ENCODE results near the gene CNN3. TPM values are rescaled to one million over a fixed set of nuclear protein-coding genes. Genes with fewer than 3 reads are reported as not detected.
A peak's percentile ranks its signal among the peaks of the same experiment; 100 is the strongest.

Gene CNN3
- total RNA-seq, 1 donor: 316 TPM

DNA sequence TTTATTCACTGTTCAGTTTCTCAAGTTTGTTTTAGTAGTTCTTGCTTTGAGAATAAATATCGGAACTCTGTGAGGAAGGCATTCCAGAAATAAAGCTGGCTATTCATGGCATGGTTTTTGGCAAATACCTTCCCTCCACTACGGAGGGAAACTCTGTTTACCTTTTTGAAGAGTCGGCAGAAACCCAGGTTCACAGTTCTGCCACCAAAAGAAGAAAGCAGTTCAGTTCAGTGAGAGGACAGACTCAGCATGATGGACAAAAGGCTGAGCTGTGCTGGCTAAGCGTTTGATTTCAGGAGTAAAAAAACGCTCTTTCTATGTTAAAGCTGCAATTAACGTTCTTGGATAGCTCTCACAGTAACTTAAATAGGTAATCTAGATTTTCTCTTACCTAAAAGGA, 42.4 kb downstream of the CNN3 start:
- H3K27me3 ChIP-seq (ENCODE audit: insufficient read depth, low read length): no peaks in the 10 kb centered on the region
- H3K27ac ChIP-seq (ENCODE audit: low read depth, low read length): peak overlapping the region; percentile 85
- peak overlapping the region; percentile 72 for H2AFZ ChIP-seq (ENCODE audit: low read length)
- DNase-seq (ENCODE audit: insufficient read length, low spot score, missing footprints): no peak
- no peaks in the 10 kb centered on the region for H3K9me3 ChIP-seq (ENCODE audit: low read depth, low read length)
- no peak overlapping the region for H3K4me3 ChIP-seq (ENCODE audit: insufficient read depth, low read length)
- no peaks in the 10 kb centered on the region for H3K79me2 ChIP-seq (ENCODE audit: insufficient read depth, low read length)
- peaks cover 16% of the 10 kb centered on the region for H3K4me1 ChIP-seq (ENCODE audit: insufficient read depth, low read length)
- no peaks in the 10 kb centered on the region for H4K20me1 ChIP-seq (ENCODE audit: insufficient read depth, low read length)
- H3K36me3 ChIP-seq (ENCODE audit: insufficient read depth, low read length): no peaks in the 10 kb centered on the region
- TF ChIP-seq, protein P1, sequence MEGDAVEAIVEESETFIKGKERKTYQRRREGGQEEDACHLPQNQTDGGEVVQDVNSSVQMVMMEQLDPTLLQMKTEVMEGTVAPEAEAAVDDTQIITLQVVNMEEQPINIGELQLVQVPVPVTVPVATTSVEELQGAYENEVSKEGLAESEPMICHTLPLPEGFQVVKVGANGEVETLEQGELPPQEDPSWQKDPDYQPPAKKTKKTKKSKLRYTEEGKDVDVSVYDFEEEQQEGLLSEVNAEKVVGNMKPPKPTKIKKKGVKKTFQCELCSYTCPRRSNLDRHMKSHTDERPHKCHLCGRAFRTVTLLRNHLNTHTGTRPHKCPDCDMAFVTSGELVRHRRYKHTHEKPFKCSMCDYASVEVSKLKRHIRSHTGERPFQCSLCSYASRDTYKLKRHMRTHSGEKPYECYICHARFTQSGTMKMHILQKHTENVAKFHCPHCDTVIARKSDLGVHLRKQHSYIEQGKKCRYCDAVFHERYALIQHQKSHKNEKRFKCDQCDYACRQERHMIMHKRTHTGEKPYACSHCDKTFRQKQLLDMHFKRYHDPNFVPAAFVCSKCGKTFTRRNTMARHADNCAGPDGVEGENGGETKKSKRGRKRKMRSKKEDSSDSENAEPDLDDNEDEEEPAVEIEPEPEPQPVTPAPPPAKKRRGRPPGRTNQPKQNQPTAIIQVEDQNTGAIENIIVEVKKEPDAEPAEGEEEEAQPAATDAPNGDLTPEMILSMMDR (IDR thresholded peaks at IDR 0.05; ENCODE audit: extremely low read depth, low read depth, low read length): no peak
- H3K4me2 ChIP-seq (ENCODE audit: insufficient read depth, low read length): peak overlapping the region; percentile 80

DNA sequence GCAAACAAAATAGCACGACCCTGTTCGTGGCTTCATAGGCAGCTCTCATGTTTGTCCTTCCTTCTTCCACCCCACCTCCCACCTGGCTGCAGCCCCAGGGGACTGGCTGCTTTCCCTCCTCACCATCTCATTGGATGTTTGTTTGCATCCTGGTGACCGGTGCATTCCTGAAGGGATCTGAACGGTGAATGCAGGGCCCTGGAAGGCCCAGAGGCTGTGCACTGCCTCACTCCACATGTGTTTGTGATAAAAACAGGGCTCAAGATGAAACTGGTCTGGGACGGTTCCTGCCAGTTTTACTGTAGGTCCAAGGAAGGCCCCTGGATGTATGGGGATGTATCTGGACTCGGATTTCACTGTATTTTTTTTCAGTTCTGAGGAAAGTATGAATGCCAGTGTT, 42.8 kb downstream of the CNN3 start:
- no peaks in the 10 kb centered on the region for H3K27me3 ChIP-seq (ENCODE audit: insufficient read depth, low read length)
- H3K79me2 ChIP-seq (ENCODE audit: insufficient read depth, low read length): no peaks in the 10 kb centered on the region
- TF ChIP-seq, protein P1 (IDR thresholded peaks at IDR 0.05; ENCODE audit: extremely low read depth, low read depth, low read length): no peak
- H3K4me1 ChIP-seq (ENCODE audit: insufficient read depth, low read length): peaks cover 16% of the 10 kb centered on the region
- peak overlapping the region; percentile 72 for H2AFZ ChIP-seq (ENCODE audit: low read length)
- peak overlapping the region; percentile 80 for H3K4me2 ChIP-seq (ENCODE audit: insufficient read depth, low read length)
- peak overlapping the region; percentile 85 for H3K27ac ChIP-seq (ENCODE audit: low read depth, low read length)
- peak; percentile 89 for DNase-seq (ENCODE audit: insufficient read length, low spot score, missing footprints)
- no peaks in the 10 kb centered on the region for H3K9me3 ChIP-seq (ENCODE audit: low read depth, low read length)
- H4K20me1 ChIP-seq (ENCODE audit: insufficient read depth, low read length): no peaks in the 10 kb centered on the region
- H3K36me3 ChIP-seq (ENCODE audit: insufficient read depth, low read length): no peaks in the 10 kb centered on the region
- no peak overlapping the region for H3K4me3 ChIP-seq (ENCODE audit: insufficient read depth, low read length)

DNA sequence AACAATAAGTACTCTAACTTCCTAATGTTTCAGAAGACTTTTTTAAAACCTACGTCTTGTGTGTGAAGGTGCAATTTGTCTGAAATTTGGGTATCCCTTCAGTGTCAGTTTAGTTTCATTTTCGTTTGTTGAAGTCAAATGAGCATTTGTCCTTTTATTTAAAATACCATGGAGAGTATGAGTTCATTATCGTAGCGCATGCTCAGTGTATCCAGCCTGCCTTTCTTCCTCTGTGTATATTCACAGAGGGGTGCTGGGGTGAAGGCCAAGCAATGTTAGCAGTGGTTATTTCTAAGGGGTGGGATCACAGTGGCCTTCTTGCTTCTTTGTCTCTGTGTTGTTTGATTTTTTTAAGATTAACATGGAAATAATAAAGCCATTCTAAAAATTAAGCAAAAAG, 43.2 kb downstream of the CNN3 start:
- peak overlapping the region; percentile 80 for H3K4me2 ChIP-seq (ENCODE audit: insufficient read depth, low read length)
- DNase-seq (ENCODE audit: insufficient read length, low spot score, missing footprints): peak; percentile 84
- peak overlapping the region; percentile 72 for H2AFZ ChIP-seq (ENCODE audit: low read length)
- H3K27ac ChIP-seq (ENCODE audit: low read depth, low read length): peak overlapping the region; percentile 85
- TF ChIP-seq, protein P1 (IDR thresholded peaks at IDR 0.05; ENCODE audit: extremely low read depth, low read depth, low read length): no peak
- no peaks in the 10 kb centered on the region for H3K9me3 ChIP-seq (ENCODE audit: low read depth, low read length)
- no peaks in the 10 kb centered on the region for H3K36me3 ChIP-seq (ENCODE audit: insufficient read depth, low read length)
- H3K4me3 ChIP-seq (ENCODE audit: insufficient read depth, low read length): peak overlapping the region; percentile 51
- H4K20me1 ChIP-seq (ENCODE audit: insufficient read depth, low read length): no peaks in the 10 kb centered on the region
- no peaks in the 10 kb centered on the region for H3K79me2 ChIP-seq (ENCODE audit: insufficient read depth, low read length)
- peaks cover 16% of the 10 kb centered on the region for H3K4me1 ChIP-seq (ENCODE audit: insufficient read depth, low read length)
- H3K27me3 ChIP-seq (ENCODE audit: insufficient read depth, low read length): no peaks in the 10 kb centered on the region

DNA sequence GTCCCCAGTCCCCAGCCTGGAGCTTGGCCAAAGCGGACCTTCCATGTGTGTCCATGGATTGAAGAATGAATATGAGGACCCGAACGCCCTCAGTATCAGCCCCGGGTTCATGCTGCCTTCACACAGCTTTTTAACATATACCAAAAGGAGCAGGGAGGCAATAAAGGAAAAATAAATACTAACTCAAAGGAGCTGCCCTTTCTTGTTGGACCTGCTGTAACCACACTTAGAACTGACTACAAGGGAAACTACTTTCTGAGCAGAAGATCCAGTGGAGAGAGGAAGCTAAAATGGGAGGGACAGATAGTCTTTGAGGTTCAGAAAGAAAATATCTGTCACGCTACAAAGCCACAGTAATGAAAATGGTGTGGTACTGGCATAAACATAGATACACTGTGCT, 48.6 kb downstream of the CNN3 start:
- Histone ChIP-seq H3K4me3 (ENCODE audit: insufficient read depth, low read length) (no peak overlapping the region), H3K79me2 (ENCODE audit: insufficient read depth, low read length) (no peaks in the 10 kb centered on the region), H3K9me3 (ENCODE audit: low read depth, low read length) (no peaks in the 10 kb centered on the region), H3K4me1 (ENCODE audit: insufficient read depth, low read length) (peaks cover 7% of the 10 kb centered on the region), H3K27ac (ENCODE audit: low read depth, low read length) (no peak overlapping the region), H2AFZ (ENCODE audit: low read length) (no peak overlapping the region), H4K20me1 (ENCODE audit: insufficient read depth, low read length) (no peaks in the 10 kb centered on the region), H3K4me2 (ENCODE audit: insufficient read depth, low read length) (no peak overlapping the region), H3K36me3 (ENCODE audit: insufficient read depth, low read length) (no peaks in the 10 kb centered on the region), H3K27me3 (ENCODE audit: insufficient read depth, low read length) (no peaks in the 10 kb centered on the region)
- DNase-seq (ENCODE audit: insufficient read length, low spot score, missing footprints): no peak
- TF ChIP-seq, protein P1 (IDR thresholded peaks at IDR 0.05; ENCODE audit: extremely low read depth, low read depth, low read length): no peak

Data from osteoblast (primary cell).